MM.1S (cell line): Measurements from ENCODE around the gene RPUSD1.

Experiments
- CTCF ChIP-seq: fragments of 300-600 bp; sonication (generic); IDR thresholded peaks from 2 replicates; pipeline ENCODE4 v1.5.1; 2016; ENCODE audit warnings: antibody characterized with exemption, low read length, mixed read lengths
- EZH2 ChIP-seq: fragments of 300-600 bp; sonication (generic); optimal IDR thresholded peaks from 2 replicates; pipeline ENCODE3; 2017; ENCODE audit warnings: low read depth, mild to moderate bottlenecking, antibody characterized with exemption, low read length, mixed read lengths
- EZH2phosphoT487 ChIP-seq: fragments of 300-600 bp; sonication (generic); IDR thresholded peaks from 2 replicates; pipeline ENCODE4 v1.6.1; 2018; ENCODE audit warnings: antibody characterized with exemption, low read length

- TF ChIP-seq CTCF (no peak), EZH2phosphoT487 (no peak), EZH2 (peak; percentile 54)
These were observed 10.4 kb downstream of the RPUSD1 start for GRCh38 chr16:777826-778225.
